Tibial artery (tissue), 4 donors: ENCODE data around the gene IL19.
A peak's percentile ranks its signal among the peaks of the same experiment; 100 is the strongest.

Experiments used
- DNase-seq, 2 donors: peaks; one replicate each; pipeline ENCODE4 v3.0.0-alpha.2; 2019
- H3K27ac ChIP-seq, 2 donors: fragments of 200-600 bp; sonication (generic) in 1 of 2; 1 replicate in 1 of 2; 2 replicates in 1 of 2; pipeline ENCODE4 v1.5.1; 2018 to 2019; ENCODE audit warnings: mild to moderate bottlenecking in 1 of 2
- H3K27me3 ChIP-seq, 2 donors: fragments of 200-600 bp; sonication (generic) in 1 of 2; one replicate each; pipeline versions ENCODE4 v1.5.1 to v1.6.0; 2016 to 2019
- H3K36me3 ChIP-seq, 3 donors: fragments of 200-600 bp; sonication (generic) in 2 of 3; one replicate each; pipeline ENCODE4 v1.5.1; 2016 to 2019; ENCODE audit warnings: mild to moderate bottlenecking in 2 of 3
- H3K4me1 ChIP-seq, 4 donors: fragments of 200-600 bp; sonication (generic) in 2 of 4; 1 replicate in 3 of 4; 2 replicates in 1 of 4; pipeline ENCODE4 v1.5.1; 2016 to 2019
- H3K4me3 ChIP-seq, 2 donors: fragments of 200-600 bp; sonication (generic) in 1 of 2; 1 replicate in 1 of 2; 2 replicates in 1 of 2; pipeline ENCODE4 v1.5.1; 2018 to 2019; ENCODE audit warnings: mild to moderate bottlenecking in 2 of 2
- H3K9me3 ChIP-seq, 3 donors: fragments of 200-600 bp; sonication (generic) in 1 of 3; one replicate each; pipeline ENCODE4 v1.5.1; 2016 to 2019
- intact Hi-C: fragments of 100-400 bp; cut with DNase I; formaldehyde crosslinking; loops from one replicate; pipeline ENCODE4 v1.15.0; 2023; ENCODE audit warnings: low total_unique reads
- TF ChIP-seq, protein P1 (sequence below), 2 experiments: fragments of 200-600 bp in 1 of 2; fragments of 450-650 bp in 1 of 2; IDR thresholded peaks; one replicate each; pipeline ENCODE4 v1.5.1; 2017 to 2019; ENCODE audit warnings: antibody characterized with exemption in 2 of 2, mild to moderate bottlenecking in 1 of 2, moderate library complexity in 1 of 2

Gene IL19

DNA sequence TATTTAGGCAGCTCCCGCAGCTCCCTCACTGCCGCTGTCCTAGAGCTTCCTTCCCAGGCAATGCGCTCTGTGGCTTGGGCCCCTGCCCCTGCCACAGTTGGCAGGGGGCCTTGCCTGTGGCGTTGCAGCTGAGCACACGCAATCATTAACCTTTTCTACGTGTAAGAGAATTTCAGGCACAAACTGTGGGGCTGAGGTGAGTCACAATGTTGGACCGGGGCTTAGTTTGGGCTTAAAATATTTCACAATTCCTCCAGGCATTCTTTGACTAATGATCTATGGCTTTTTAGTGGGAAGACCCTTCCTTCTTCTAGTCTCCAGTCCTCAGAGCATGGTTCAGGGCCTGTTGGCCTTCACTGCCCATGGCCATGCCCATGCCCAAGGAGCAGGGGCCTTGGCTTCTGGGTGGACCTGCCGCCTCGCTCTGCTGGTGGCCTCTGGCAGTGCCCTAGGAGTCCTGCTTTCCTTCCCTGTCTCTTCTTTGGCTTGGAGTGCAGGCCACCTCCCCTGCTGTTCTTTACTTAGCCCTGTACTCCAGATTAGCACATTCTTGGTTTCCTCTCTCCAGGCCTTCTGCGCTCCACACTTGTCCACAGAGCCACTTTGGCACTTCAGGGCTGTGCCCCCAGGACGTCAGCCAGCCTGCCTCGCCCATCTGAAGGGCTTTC lies 46.6 kb upstream of the IL19 start:
- Histone ChIP-seq H3K4me3 (no peak overlapping the region), H3K27me3 (no peaks in the 10 kb centered on the region), H3K36me3 (peaks cover 0 to 6% (median 0%) of the 10 kb centered on the region in 3 donors), H3K9me3 (no peaks in the 10 kb centered on the region), H3K4me1 (peaks cover 0 to 95% (median 60%) of the 10 kb centered on the region in 4 donors), H3K27ac (peak overlapping the region; percentile 64 to 69)
- peak; percentile 53 to 81 for DNase-seq
- TF ChIP-seq, protein P1, sequence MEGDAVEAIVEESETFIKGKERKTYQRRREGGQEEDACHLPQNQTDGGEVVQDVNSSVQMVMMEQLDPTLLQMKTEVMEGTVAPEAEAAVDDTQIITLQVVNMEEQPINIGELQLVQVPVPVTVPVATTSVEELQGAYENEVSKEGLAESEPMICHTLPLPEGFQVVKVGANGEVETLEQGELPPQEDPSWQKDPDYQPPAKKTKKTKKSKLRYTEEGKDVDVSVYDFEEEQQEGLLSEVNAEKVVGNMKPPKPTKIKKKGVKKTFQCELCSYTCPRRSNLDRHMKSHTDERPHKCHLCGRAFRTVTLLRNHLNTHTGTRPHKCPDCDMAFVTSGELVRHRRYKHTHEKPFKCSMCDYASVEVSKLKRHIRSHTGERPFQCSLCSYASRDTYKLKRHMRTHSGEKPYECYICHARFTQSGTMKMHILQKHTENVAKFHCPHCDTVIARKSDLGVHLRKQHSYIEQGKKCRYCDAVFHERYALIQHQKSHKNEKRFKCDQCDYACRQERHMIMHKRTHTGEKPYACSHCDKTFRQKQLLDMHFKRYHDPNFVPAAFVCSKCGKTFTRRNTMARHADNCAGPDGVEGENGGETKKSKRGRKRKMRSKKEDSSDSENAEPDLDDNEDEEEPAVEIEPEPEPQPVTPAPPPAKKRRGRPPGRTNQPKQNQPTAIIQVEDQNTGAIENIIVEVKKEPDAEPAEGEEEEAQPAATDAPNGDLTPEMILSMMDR (IDR thresholded peaks at IDR 0.05): peak in 1 of 2 experiments; percentile 31
- intact Hi-C loops: no loop called here

DNA sequence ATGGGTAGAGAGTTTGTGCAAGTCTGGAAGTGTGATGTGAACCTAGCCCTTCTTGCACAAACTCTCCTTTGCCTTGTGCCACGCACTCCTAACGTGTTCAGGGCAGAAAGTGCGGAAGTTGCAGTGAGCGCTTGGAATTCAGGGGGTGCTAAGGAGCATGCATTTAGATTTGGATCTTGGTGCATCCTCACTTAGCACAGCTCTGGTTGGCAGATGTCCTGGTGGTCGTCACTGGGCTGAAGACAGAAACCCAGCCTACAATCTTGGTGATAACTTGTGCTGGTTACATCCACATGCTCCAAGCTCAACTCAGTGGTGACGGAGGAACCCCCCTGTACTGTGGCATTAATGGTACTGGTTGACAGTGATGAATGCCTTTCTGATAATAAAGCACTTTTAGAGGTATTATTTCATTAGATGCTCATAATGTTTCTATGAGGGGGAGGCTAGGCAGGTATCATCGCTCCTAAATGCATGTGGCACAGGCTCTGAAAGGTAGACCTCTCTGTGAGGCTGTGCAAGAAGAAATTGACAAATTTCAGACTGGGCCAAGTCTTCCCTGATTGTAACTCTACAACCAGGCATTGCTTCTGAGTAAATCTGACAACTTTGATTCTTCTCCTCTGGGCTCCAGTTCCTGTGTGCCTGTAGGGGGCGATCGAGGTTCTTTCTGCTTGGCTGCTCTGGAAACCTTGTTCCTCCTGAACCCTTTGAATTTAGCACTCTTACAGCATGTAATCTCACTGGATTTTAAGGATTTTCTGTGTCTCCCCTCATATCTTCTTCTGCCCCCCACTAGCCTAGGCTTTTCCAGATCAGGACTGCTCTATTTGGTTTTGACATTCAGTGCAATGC lies 45.2 kb upstream of the IL19 start:
- Histone ChIP-seq H3K9me3 (no peaks in the 10 kb centered on the region), H3K4me1 (peaks cover 0 to 85% (median 52%) of the 10 kb centered on the region in 4 donors), H3K4me3 (no peak overlapping the region), H3K27me3 (no peaks in the 10 kb centered on the region), H3K36me3 (peaks cover 13 to 20% (median 14%) of the 10 kb centered on the region in 3 donors), H3K27ac (peak overlapping the region in 1 of 2 donors; percentile 64)
- intact Hi-C loops: no loop called here
- DNase-seq: peak in 1 of 2 donors; percentile 61
- TF ChIP-seq, protein P1 (IDR thresholded peaks at IDR 0.05): peak in 1 of 2 experiments; percentile 34

DNA sequence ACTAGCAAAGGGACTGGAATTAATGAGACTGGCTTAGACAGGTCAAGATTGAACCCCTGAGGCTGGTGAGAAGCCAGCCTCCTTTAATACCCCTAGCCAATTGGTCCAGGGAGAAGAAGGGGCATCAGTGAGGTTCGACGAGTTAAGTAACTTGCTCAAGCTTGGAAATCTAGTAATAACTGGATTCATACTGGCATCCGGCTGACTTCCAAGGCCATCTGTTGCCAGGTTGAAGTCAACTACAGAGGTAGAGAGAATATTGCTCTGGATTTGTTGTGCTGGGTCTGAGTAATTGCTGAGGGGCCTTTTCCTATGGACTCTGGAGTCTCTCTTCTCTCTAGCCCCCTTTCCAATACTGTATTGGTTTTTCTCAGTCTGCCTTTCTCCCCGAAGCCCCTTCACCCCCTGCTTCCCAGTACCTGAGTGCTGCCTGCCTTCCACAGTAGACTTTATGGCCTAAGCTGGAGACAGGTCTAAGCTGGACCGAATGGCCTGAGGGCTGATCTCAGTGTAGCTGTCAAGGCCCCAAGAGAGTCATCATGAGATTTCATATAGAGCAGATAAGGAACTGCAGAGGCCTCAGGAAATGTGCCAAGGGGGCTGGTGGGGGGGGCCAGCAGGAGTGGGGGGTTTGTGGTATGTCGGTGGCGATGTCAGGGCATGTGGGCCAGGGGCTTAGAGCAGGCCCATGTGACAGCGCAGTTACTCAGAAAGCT lies 42.4 kb upstream of the IL19 start:
- peaks cover 41 to 48% (median 42%) of the 10 kb centered on the region in 3 donors for H3K36me3 ChIP-seq
- intact Hi-C loops: no loop called here
- H3K27ac ChIP-seq: no peak overlapping the region
- H3K9me3 ChIP-seq: no peaks in the 10 kb centered on the region
- no peak overlapping the region for H3K4me3 ChIP-seq
- H3K27me3 ChIP-seq: no peaks in the 10 kb centered on the region
- no peak for DNase-seq
- peaks cover 0 to 59% (median 41%) of the 10 kb centered on the region in 4 donors for H3K4me1 ChIP-seq
- TF ChIP-seq, protein P1 (IDR thresholded peaks at IDR 0.05): no peak

DNA sequence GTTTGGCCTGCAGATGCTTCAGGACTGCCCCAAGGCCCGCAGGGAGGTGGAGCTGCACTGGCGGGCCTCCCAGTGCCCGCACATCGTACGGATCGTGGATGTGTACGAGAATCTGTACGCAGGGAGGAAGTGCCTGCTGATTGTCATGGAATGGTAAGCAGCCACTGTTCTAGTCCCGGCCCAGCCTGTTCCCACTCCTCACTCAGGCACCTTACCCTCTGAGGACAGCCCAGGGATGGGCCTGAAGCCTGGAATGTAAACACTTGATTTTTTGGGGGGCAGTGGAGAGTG lies 41.9 kb upstream of the IL19 start:
- peaks cover 0 to 54% (median 35%) of the 10 kb centered on the region in 4 donors for H3K4me1 ChIP-seq
- H3K9me3 ChIP-seq: no peaks in the 10 kb centered on the region
- H3K27ac ChIP-seq: no peak overlapping the region
- H3K27me3 ChIP-seq: no peaks in the 10 kb centered on the region
- peak in 1 of 2 donors; percentile 51 for DNase-seq
- H3K4me3 ChIP-seq: no peak overlapping the region
- intact Hi-C loops: no loop called here
- H3K36me3 ChIP-seq: peaks cover 46 to 53% (median 47%) of the 10 kb centered on the region in 3 donors
- TF ChIP-seq, protein P1 (IDR thresholded peaks at IDR 0.05): no peak

DNA sequence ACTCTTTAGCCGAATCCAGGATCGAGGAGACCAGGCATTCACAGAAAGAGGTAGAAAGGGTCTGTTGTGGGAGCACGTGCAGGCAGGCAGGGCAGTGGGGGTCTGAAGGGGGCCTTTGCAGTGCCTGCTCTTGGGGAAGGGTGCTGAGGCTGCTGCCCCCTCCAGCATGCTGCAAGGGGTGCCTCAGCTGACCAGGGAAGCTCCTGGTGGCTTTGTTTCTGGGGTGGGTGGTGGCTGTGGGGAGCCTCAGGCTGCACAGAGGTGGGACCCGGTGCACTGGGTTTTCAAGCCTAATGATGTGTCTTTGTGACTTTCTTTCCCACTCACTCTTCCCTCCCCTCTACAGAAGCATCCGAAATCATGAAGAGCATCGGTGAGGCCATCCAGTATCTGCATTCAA lies 41.5 kb upstream of the IL19 start:
- Histone ChIP-seq H3K36me3 (peaks cover 50 to 57% (median 51%) of the 10 kb centered on the region in 3 donors), H3K4me1 (peaks cover 0 to 49% (median 31%) of the 10 kb centered on the region in 4 donors), H3K4me3 (no peak overlapping the region), H3K27me3 (no peaks in the 10 kb centered on the region), H3K9me3 (no peaks in the 10 kb centered on the region), H3K27ac (no peak overlapping the region)
- DNase-seq: peak in 1 of 2 donors; percentile 53
- intact Hi-C loops: no loop called here
- TF ChIP-seq, protein P1 (IDR thresholded peaks at IDR 0.05): no peak
